Hepatocyte (in vitro differentiated cells): Measurements from ENCODE around the gene ALPL. TPM values are rescaled to one million over a fixed set of nuclear protein-coding genes. Genes with fewer than 3 reads are reported as not detected.

ENCODE experiments used
- DNase-seq: peaks from one replicate; pipeline ENCODE4 v3.0.0-alpha.2; 2016; ENCODE audit warnings: low spot score
- H2AFZ ChIP-seq: fragments of 200-600 bp; sonication (generic); 2 replicates; pipeline ENCODE4 v1.6.0; 2016; ENCODE audit warnings: antibody characterized with exemption, mild to moderate bottlenecking
- H3K27ac ChIP-seq: fragments of 200-600 bp; sonication (generic); 2 replicates; pipeline ENCODE4 v1.5.1; 2016; ENCODE audit warnings: mild to moderate bottlenecking
- H3K27me3 ChIP-seq: fragments of 200-600 bp; sonication (generic); 2 replicates; pipeline ENCODE4 v1.6.1; 2016
- H3K36me3 ChIP-seq: fragments of 200-600 bp; sonication (generic); replicated peaks from 2 replicates; pipeline ENCODE4 v1.5.1; 2016; ENCODE audit warnings: low read depth; ENCODE audit not compliant: insufficient read depth
- H3K4me1 ChIP-seq: fragments of 200-600 bp; sonication (generic); 2 replicates; pipeline ENCODE4 v1.5.1; 2016; ENCODE audit warnings: mild to moderate bottlenecking, moderate library complexity; ENCODE audit not compliant: insufficient read depth
- H3K4me2 ChIP-seq: fragments of 200-600 bp; sonication (generic); 2 replicates; pipeline ENCODE4 v1.6.0; 2016
- H3K4me3 ChIP-seq: fragments of 200-600 bp; sonication (generic); 2 replicates; pipeline ENCODE4 v1.5.1; 2016; ENCODE audit warnings: mild to moderate bottlenecking
- H3K79me2 ChIP-seq: fragments of 200-600 bp; sonication (generic); 2 replicates; pipeline ENCODE4 v1.6.0; 2017; ENCODE audit warnings: mild to moderate bottlenecking
- H3K9me2 ChIP-seq: fragments of 200-600 bp; sonication (generic); replicated peaks from 2 replicates; pipeline ENCODE4 v1.6.0; 2017; ENCODE audit warnings: mild to moderate bottlenecking; ENCODE audit not compliant: insufficient read depth
- H3K9me3 ChIP-seq: fragments of 200-600 bp; sonication (generic); 2 replicates; pipeline ENCODE4 v1.5.1; 2016; ENCODE audit warnings: low read depth, mild to moderate bottlenecking
- H4K20me1 ChIP-seq: fragments of 200-600 bp; sonication (generic); 2 replicates; pipeline ENCODE4 v1.6.0; 2016; ENCODE audit warnings: mild to moderate bottlenecking; ENCODE audit not compliant: insufficient read depth, poor library complexity, severe bottlenecking
- EZH2 ChIP-seq: fragments of 200-600 bp; sonication (generic); IDR thresholded peaks from 2 replicates; pipeline ENCODE4 v1.6.1; 2016; ENCODE audit warnings: antibody characterized with exemption, mild to moderate bottlenecking, borderline replicate concordance
- EZH2phosphoT487 ChIP-seq: fragments of 200-600 bp; sonication (generic); IDR thresholded peaks from one replicate; pipeline ENCODE4 v1.6.1; 2018; ENCODE audit warnings: antibody characterized with exemption, mild to moderate bottlenecking, low read depth, moderate library complexity; ENCODE audit not compliant: unreplicated experiment, severe bottlenecking
- WGBS: methylation state at CpG from one replicate; pipeline ENCODE4 v1.1.6; 2016; ENCODE audit warnings: low lambda C conversion rate; ENCODE audit errors: missing lambda C conversion rate; 5-methylcytosine and 5-hydroxymethylcytosine counted together
- polyA plus RNA-seq: library from polyadenylated mRNA; unstranded; fragments of >200 nt; fragmentation: Nextera tagmentation; extraction: Ambion mirVana; gene quantifications from 2 replicates; pipeline ENCODE4 v1.2.1, GENCODE V29; 2016
- total RNA-seq: library from RNA; depleted of rRNA; stranded (reverse); fragments of >200 nt; gene quantifications from 2 replicates; pipeline ENCODE4 v1.2.3, GENCODE V29; 2014
- TF ChIP-seq, protein P1 (sequence below): fragments of 200-600 bp; sonication (generic); IDR thresholded peaks from 2 replicates; pipeline ENCODE4 v1.5.1; 2016; ENCODE audit warnings: antibody characterized with exemption, mild to moderate bottlenecking; ENCODE audit not compliant: poor library complexity

The ALPL gene
- total and polyA plus RNA-seq, 2 experiments from 2014 or later: 2.2 to 6.0 TPM

DNA sequence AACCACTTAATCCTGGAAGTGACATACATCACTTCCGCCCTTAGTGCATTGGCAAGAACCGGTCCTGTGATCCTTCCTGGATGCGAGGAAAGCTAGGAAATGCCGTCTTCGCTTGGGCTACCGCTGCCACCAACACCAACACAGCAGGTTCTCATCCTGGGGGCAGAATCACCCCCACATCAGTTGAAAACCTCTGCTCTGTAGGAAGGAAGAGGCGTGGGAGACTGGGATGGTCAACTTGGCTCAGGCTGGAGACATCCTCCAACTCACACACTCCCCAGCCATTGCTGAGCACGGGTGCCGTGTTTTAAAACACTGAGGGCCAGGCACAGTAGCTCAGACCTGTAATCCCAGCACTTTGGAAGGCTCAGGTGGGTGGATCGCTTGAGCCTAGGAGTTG, 74.9 kb downstream of the ALPL start:
- H3K9me3 ChIP-seq: no peaks in the 10 kb centered on the region
- no peaks in the 10 kb centered on the region for H3K36me3 ChIP-seq
- 73% methylated on average over 10 of the region's 10 CpGs for WGBS
- no peak for DNase-seq
- H4K20me1 ChIP-seq: no peaks in the 10 kb centered on the region
- peaks cover 16% of the 10 kb centered on the region for H3K4me1 ChIP-seq
- no peaks in the 10 kb centered on the region for H3K27me3 ChIP-seq
- no peaks in the 10 kb centered on the region for H3K9me2 ChIP-seq
- no peak overlapping the region for H3K4me3 ChIP-seq
- H3K4me2 ChIP-seq: no peak overlapping the region
- no peak overlapping the region for H3K27ac ChIP-seq
- no peaks in the 10 kb centered on the region for H3K79me2 ChIP-seq
- H2AFZ ChIP-seq: no peak overlapping the region
- TF ChIP-seq EZH2phosphoT487 (no peak), EZH2 (no peak)
- TF ChIP-seq, protein P1, sequence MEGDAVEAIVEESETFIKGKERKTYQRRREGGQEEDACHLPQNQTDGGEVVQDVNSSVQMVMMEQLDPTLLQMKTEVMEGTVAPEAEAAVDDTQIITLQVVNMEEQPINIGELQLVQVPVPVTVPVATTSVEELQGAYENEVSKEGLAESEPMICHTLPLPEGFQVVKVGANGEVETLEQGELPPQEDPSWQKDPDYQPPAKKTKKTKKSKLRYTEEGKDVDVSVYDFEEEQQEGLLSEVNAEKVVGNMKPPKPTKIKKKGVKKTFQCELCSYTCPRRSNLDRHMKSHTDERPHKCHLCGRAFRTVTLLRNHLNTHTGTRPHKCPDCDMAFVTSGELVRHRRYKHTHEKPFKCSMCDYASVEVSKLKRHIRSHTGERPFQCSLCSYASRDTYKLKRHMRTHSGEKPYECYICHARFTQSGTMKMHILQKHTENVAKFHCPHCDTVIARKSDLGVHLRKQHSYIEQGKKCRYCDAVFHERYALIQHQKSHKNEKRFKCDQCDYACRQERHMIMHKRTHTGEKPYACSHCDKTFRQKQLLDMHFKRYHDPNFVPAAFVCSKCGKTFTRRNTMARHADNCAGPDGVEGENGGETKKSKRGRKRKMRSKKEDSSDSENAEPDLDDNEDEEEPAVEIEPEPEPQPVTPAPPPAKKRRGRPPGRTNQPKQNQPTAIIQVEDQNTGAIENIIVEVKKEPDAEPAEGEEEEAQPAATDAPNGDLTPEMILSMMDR: no peak

DNA sequence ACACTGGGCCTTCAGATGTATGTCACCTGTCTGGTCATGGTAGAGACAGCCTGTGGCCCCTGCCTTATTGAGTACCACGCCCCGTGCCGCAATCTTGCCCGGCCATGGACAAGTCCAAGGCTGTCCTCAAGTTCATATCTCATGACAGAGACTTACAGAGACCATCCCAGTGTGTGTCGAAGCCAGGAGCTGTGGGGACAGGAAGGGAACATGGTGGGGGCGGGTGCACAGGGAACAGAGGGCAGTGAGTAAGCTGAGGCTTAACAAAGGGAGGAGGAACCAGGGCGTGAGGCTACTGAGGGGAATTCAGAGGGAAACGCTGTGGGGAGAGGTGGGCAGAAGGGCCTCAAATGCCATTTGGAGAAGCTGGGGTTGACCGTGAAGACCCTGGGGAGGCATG, 75.8 kb downstream of the ALPL start:
- H2AFZ ChIP-seq: no peak overlapping the region
- 77% methylated on average over 9 of the region's 9 CpGs for WGBS
- no peak for TF ChIP-seq EZH2
- TF ChIP-seq, protein P1: no peak
- TF ChIP-seq EZH2phosphoT487: no peak

DNA sequence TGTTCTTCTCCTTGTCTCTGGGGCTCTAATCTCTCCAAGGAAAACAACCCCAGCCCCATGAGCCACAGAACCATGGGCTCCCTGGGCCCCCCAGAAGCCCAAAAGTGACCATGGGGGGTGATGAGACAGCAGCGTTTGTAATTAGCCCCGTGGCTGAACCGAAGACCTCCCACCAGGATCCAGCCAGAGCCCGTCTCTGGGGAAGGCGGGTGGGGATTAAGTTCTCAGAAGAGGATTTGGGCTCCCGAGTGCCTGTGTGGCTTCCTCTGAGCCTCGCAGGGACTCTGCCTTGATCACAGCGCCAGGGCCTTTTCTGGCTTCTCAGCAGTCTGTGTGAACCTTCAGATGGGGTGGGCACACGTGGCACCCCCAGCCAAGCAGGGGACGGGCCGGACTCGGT, 77.0 kb downstream of the ALPL start:
- Histone ChIP-seq H3K27ac (peak overlapping the region; percentile 35), H3K9me2 (no peaks in the 10 kb centered on the region), H2AFZ (no peak overlapping the region), H3K79me2 (no peaks in the 10 kb centered on the region), H3K4me3 (no peak overlapping the region), H4K20me1 (no peaks in the 10 kb centered on the region), H3K9me3 (no peaks in the 10 kb centered on the region), H3K27me3 (no peaks in the 10 kb centered on the region), H3K36me3 (no peaks in the 10 kb centered on the region), H3K4me2 (peak overlapping the region; percentile 40), H3K4me1 (peaks cover 29% of the 10 kb centered on the region)
- TF ChIP-seq, protein P1: no peak
- TF ChIP-seq EZH2 (no peak), EZH2phosphoT487 (no peak)
- WGBS: 26% methylated on average over 11 of the region's 12 CpGs
- DNase-seq: no peak

More for the DNA sequence above, 75.8 kb downstream of the ALPL start:
- H3K36me3 ChIP-seq: no peaks in the 10 kb centered on the region
- H3K9me3 ChIP-seq: no peaks in the 10 kb centered on the region
- H3K27ac ChIP-seq: no peak overlapping the region
- H4K20me1 ChIP-seq: no peaks in the 10 kb centered on the region
- H3K4me2 ChIP-seq: no peak overlapping the region
- H3K4me3 ChIP-seq: no peak overlapping the region
- no peaks in the 10 kb centered on the region for H3K9me2 ChIP-seq
- peaks cover 19% of the 10 kb centered on the region for H3K4me1 ChIP-seq
- DNase-seq: no peak
- no peaks in the 10 kb centered on the region for H3K27me3 ChIP-seq
- no peaks in the 10 kb centered on the region for H3K79me2 ChIP-seq
